ENCODE measurements around the gene SNX1.

Gene SNX1

DNA sequence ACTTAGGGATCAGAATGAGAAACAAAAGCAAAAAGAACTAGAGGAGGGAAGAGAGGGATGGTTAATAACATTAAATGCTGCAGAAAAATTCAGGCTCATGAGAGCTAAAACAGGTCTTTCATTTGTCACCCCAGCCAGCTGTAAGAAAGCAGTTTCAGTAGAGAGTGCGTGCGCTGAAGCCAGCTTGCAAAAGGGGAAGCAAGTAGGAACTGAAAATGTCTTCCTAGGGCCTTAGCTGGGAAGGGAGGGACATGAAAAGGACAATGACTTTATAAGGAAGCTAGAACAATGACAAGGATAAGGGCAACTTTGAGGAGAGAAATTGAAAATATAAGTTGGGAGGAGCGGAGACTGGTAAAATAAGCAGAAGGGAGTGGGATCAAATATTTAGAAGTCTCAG, 5.3 kb upstream of the SNX1 start:
- TF ChIP-seq FOXP2 (optimal IDR thresholded peaks at IDR 0.05; ENCODE audit: borderline replicate concordance, extremely low read depth, extremely low read length, insufficient read depth) (no peak), POLR2AphosphoS5 (IDR thresholded peaks at IDR 0.05; ENCODE audit: low read depth, low read length) (no peak), SIN3A (IDR thresholded peaks at IDR 0.05; ENCODE audit: borderline replicate concordance, insufficient read depth, low read length) (no peak), TAF1 (IDR thresholded peaks at IDR 0.05; ENCODE audit: borderline replicate concordance, insufficient read depth, low read length) (no peak)
- TF ChIP-seq, protein P1, sequence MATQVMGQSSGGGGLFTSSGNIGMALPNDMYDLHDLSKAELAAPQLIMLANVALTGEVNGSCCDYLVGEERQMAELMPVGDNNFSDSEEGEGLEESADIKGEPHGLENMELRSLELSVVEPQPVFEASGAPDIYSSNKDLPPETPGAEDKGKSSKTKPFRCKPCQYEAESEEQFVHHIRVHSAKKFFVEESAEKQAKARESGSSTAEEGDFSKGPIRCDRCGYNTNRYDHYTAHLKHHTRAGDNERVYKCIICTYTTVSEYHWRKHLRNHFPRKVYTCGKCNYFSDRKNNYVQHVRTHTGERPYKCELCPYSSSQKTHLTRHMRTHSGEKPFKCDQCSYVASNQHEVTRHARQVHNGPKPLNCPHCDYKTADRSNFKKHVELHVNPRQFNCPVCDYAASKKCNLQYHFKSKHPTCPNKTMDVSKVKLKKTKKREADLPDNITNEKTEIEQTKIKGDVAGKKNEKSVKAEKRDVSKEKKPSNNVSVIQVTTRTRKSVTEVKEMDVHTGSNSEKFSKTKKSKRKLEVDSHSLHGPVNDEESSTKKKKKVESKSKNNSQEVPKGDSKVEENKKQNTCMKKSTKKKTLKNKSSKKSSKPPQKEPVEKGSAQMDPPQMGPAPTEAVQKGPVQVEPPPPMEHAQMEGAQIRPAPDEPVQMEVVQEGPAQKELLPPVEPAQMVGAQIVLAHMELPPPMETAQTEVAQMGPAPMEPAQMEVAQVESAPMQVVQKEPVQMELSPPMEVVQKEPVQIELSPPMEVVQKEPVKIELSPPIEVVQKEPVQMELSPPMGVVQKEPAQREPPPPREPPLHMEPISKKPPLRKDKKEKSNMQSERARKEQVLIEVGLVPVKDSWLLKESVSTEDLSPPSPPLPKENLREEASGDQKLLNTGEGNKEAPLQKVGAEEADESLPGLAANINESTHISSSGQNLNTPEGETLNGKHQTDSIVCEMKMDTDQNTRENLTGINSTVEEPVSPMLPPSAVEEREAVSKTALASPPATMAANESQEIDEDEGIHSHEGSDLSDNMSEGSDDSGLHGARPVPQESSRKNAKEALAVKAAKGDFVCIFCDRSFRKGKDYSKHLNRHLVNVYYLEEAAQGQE (IDR thresholded peaks at IDR 0.05; ENCODE audit: insufficient read depth in 1 of 2, low read depth in 2 of 2, low read length in 2 of 2): no peak

DNA sequence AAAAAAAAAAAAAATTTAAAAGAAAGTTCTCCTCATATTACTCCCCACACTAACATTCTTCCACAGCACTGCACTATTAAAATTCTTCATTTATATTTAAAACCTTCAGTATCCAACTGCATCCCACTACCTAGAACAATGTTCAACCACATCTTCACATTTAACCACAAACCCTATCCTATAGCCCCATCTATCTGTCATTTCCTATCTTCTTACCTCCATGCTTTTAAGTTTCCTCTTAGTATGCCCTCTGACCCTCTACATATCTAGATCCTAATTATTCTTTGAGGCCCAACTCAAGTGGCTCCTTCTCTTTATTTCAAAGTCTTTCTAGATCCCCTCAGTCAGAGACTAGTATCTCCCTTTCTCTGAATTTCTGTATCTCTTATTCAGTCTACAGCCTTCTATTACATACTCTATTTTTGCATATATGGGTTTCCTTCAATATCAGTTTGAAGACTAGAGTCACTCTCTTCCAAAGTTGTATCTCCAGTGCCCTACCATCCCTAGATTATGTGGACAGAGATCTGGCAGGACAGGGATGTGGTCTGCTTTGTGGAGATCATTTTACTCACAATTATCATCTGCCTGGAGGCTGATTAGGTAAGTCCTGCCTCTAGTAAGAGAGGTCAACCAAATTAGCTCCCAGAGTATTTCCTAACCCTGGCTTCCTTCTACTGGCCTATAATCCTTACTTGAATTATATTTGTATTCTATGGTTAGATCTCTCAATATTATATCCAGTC, 3.5 kb upstream of the SNX1 start:
- TF ChIP-seq TAF1 (IDR thresholded peaks at IDR 0.05; ENCODE audit: borderline replicate concordance, insufficient read depth, low read length) (no peak), FOXP2 (optimal IDR thresholded peaks at IDR 0.05; ENCODE audit: borderline replicate concordance, extremely low read depth, extremely low read length, insufficient read depth) (no peak), SIN3A (IDR thresholded peaks at IDR 0.05; ENCODE audit: borderline replicate concordance, insufficient read depth, low read length) (no peak), POLR2AphosphoS5 (IDR thresholded peaks at IDR 0.05; ENCODE audit: low read depth, low read length) (no peak)
- TF ChIP-seq, protein P1 (IDR thresholded peaks at IDR 0.05; ENCODE audit: insufficient read depth in 1 of 2, low read depth in 2 of 2, low read length in 2 of 2): no peak

DNA sequence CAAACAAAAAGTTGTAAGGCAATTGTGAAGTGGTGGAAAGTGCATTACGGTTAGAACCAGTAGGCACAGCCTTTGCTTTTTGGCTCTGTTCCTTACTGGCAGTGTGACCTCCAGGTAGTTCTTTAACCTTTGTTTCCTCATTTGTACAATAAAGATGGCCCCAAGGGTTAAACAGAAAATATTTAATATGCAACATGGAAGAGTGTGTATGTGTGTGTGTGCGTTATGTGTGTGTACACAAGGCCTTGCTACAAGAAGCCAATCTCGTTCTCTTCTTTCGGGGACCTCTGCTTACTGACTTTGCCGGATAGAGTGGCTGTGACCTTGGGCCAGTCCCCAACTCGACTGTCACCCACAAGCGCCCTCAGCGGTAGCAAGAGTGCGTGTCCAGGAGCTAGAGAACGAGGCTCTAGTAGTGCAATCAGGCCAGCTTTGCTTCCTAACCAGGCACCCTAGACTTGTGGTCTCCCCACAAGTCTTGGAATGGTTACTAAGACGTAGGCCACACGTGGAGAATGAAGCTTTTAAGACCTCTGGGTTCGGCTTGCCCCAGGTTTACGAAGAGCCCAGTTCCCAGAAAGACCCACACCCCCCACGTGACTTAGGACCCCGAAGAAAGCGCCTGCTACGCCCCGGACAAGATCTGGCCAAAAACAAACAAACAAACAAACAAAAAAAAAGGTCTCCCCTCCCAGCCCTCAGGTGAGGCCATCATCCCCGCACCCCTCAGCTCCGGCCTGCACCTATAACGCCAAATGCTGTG, 2.7 kb upstream of the SNX1 start:
- TF ChIP-seq POLR2AphosphoS5 (IDR thresholded peaks at IDR 0.05; ENCODE audit: low read depth, low read length) (no peak), SIN3A (IDR thresholded peaks at IDR 0.05; ENCODE audit: borderline replicate concordance, insufficient read depth, low read length) (no peak), FOXP2 (optimal IDR thresholded peaks at IDR 0.05; ENCODE audit: borderline replicate concordance, extremely low read depth, extremely low read length, insufficient read depth) (no peak), TAF1 (IDR thresholded peaks at IDR 0.05; ENCODE audit: borderline replicate concordance, insufficient read depth, low read length) (no peak)
- TF ChIP-seq, protein P1 (IDR thresholded peaks at IDR 0.05; ENCODE audit: insufficient read depth in 1 of 2, low read depth in 2 of 2, low read length in 2 of 2): no peak

DNA sequence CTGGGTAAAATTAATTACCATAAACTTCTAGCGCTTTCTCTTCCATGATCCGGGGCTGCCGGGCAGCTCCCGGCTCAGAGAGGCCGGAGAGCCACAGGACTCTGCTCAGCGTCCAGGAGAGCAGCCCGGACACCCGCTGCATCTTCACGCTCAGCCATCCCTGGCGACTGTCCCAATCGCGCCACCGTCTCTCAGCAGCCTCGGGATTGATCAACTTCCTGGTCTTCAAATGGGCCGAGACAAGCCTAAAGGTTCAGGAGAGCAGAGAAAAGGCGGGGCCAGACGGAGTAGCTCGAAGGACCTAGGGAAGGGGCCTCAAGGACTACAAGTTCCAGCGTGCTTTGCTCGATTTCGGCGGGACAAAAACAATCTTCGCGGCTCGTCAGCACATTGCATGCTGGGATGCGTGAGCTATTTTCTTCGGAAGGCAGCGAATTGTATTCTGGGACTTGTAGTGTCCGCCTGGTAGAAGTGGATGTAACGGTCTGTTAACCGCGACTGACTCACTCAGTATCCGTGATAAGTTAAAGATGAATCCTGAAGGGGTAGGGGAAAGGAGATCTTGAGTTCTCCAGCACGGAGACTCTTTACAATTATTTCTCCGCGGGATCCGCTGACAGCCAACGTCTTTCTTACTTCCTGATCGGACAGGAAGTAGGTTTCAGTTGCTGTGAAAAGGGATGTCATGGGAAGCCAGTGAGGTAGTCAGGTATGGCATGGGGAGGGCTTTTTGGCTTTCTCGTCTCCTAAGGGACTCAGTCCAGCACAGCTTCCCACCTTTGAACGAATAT, 2.0 kb upstream of the SNX1 start, which contains the start of gene CIAO2A:
CIAO2A (minus strand) TSS at position 212 of the 791 bp plus-strand sequence; CDS start at position 142, 70 bp downstream.
- TF ChIP-seq TAF1 (IDR thresholded peaks at IDR 0.05; ENCODE audit: borderline replicate concordance, insufficient read depth, low read length): 0 out of 2 replicates have a peak, but pooled peaks have one; percentile 47
- TF ChIP-seq FOXP2 (optimal IDR thresholded peaks at IDR 0.05; ENCODE audit: borderline replicate concordance, extremely low read depth, extremely low read length, insufficient read depth): peak; percentile 59
- TF ChIP-seq POLR2AphosphoS5 (IDR thresholded peaks at IDR 0.05; ENCODE audit: low read depth, low read length): peak; percentile 72
- TF ChIP-seq, protein P1 (IDR thresholded peaks at IDR 0.05; ENCODE audit: insufficient read depth in 1 of 2, low read depth in 2 of 2, low read length in 2 of 2): no peak

Data from PFSK-1 (cell line).